OCI-LY3 (cell line): ENCODE data around the gene KANSL1.

Experiments used
- H2AFZ ChIP-seq: fragments of 200-600, 300-600 bp; shearing (Covaris generic); 2 replicates; pipeline ENCODE4 v1.6.0; 2014; ENCODE audit warnings: antibody characterized with exemption, low read depth, low read length
- H3K27ac ChIP-seq: fragments of 200-600, 300-600 bp; sonication (generic); 2 replicates; pipeline ENCODE4 v1.5.1; 2014; ENCODE audit warnings: mild to moderate bottlenecking, low read length, moderate library complexity, mixed read lengths
- H3K27me3 ChIP-seq: fragments of 200-600, 300-600 bp; sonication (generic); 2 replicates; pipeline ENCODE4 v1.6.1; 2014; ENCODE audit warnings: low read depth, low read length, mixed read lengths
- H3K36me3 ChIP-seq: fragments of 200-600, 300-600 bp; sonication (generic); replicated peaks from 2 replicates; pipeline ENCODE3; 2014; ENCODE audit warnings: low read depth, low read length, mixed read lengths
- H3K4me1 ChIP-seq: fragments of 300-600, 200-600 bp; sonication (generic); 2 replicates; pipeline ENCODE4 v1.6.1; 2014; ENCODE audit warnings: low read length, mixed read lengths
- H3K4me2 ChIP-seq: fragments of 200-600, 300-600 bp; sonication (generic); 2 replicates; pipeline ENCODE4 v1.6.1; 2014; ENCODE audit warnings: low read length, mixed read lengths
- H3K4me3 ChIP-seq: fragments of 300-600, 200-600 bp; sonication (generic); 2 replicates; pipeline ENCODE4 v1.5.1; 2014; ENCODE audit warnings: antibody characterized with exemption, mild to moderate bottlenecking, low read length, moderate library complexity
- H3K79me2 ChIP-seq: fragments of 300-600, 200-600 bp; shearing (Covaris generic); 2 replicates; pipeline ENCODE4 v1.6.1; 2014; ENCODE audit warnings: mild to moderate bottlenecking, low read length, mixed read lengths
- H3K9ac ChIP-seq: fragments of 300-600, 200-600 bp; shearing (Covaris generic); 2 replicates; pipeline ENCODE4 v1.6.0; 2014; ENCODE audit warnings: mild to moderate bottlenecking, low read length, moderate library complexity
- H3K9me3 ChIP-seq: fragments of 200-600, 300-600 bp; shearing (Covaris generic); 2 replicates; pipeline ENCODE4 v1.6.1; 2014; ENCODE audit warnings: low read length, mixed read lengths; ENCODE audit not compliant: insufficient read depth
- H4K20me1 ChIP-seq: fragments of 200-600, 300-600 bp; sonication (generic); 2 replicates; pipeline ENCODE4 v1.6.1; 2016; ENCODE audit warnings: low read length, mixed read lengths; ENCODE audit not compliant: insufficient read depth
- EZH2phosphoT487 ChIP-seq: fragments of 200-600 bp; shearing (Covaris generic); IDR thresholded peaks from 2 replicates; pipeline ENCODE4 v1.6.1; 2018; ENCODE audit warnings: antibody characterized with exemption, mixed run types, low read depth
- TF ChIP-seq, protein P1 (sequence below): fragments of 200-600, 300-600 bp; sonication (generic); IDR thresholded peaks from 2 replicates; pipeline ENCODE4 v1.5.1; 2014; ENCODE audit warnings: antibody characterized with exemption, low read length, low read depth

Gene KANSL1

DNA sequence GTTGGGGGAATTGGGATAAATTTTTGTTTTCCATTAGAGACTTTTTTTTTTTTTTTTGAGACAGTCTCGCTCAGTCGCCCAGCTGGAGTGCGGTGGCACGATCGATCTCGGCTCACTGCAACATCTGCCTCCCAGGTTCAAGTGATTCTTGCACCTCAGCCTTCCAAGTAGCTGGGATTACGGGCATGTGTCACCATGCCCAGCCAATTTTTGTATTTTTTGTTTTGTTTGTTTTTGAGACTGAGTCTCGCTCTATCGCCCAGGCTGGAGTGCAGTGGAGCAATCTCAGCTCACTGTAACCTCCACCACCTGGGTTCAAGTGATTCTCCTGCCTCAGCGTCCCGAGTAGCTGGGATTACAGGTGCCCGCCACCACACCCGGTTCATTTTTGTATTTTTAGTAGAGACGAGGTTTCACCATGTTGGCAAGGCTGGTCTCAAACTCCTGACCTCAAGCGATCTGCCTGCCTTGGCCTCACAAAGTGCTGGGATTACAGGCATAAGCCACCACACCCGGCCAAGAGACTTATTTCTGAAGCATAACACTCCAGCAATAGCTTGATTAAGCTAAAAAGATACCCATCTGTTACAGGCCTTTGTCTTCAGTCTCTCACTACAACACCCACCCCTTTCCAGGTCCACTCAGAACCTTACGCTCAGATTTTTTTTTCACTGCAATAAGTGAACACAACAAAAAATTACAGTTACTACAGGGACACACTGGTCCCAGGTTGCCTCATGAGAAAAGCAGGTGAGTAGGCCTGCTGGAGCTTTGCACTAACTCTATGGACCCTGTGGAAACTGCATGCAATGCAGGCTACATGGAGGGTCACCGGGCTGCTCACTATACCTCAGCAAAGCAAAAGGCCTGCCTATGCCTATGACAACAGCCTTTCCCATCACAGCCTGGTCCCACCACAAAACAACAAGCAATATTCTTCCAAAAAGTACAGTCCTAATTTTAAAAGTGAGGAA lies 34.6 kb downstream of the KANSL1 start:
- Histone ChIP-seq H3K36me3 (no peaks in the 10 kb centered on the region), H2AFZ (no peak overlapping the region), H3K4me1 (peaks cover 29% of the 10 kb centered on the region), H4K20me1 (peaks cover 99% of the 10 kb centered on the region), H3K9ac (no peak overlapping the region), H3K27me3 (no peaks in the 10 kb centered on the region), H3K4me3 (no peak overlapping the region), H3K9me3 (no peaks in the 10 kb centered on the region), H3K4me2 (no peak overlapping the region), H3K27ac (no peak overlapping the region), H3K79me2 (peaks cover 99% of the 10 kb centered on the region)
- TF ChIP-seq, protein P1, sequence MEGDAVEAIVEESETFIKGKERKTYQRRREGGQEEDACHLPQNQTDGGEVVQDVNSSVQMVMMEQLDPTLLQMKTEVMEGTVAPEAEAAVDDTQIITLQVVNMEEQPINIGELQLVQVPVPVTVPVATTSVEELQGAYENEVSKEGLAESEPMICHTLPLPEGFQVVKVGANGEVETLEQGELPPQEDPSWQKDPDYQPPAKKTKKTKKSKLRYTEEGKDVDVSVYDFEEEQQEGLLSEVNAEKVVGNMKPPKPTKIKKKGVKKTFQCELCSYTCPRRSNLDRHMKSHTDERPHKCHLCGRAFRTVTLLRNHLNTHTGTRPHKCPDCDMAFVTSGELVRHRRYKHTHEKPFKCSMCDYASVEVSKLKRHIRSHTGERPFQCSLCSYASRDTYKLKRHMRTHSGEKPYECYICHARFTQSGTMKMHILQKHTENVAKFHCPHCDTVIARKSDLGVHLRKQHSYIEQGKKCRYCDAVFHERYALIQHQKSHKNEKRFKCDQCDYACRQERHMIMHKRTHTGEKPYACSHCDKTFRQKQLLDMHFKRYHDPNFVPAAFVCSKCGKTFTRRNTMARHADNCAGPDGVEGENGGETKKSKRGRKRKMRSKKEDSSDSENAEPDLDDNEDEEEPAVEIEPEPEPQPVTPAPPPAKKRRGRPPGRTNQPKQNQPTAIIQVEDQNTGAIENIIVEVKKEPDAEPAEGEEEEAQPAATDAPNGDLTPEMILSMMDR = no peak
- TF ChIP-seq EZH2phosphoT487 = no peak

DNA sequence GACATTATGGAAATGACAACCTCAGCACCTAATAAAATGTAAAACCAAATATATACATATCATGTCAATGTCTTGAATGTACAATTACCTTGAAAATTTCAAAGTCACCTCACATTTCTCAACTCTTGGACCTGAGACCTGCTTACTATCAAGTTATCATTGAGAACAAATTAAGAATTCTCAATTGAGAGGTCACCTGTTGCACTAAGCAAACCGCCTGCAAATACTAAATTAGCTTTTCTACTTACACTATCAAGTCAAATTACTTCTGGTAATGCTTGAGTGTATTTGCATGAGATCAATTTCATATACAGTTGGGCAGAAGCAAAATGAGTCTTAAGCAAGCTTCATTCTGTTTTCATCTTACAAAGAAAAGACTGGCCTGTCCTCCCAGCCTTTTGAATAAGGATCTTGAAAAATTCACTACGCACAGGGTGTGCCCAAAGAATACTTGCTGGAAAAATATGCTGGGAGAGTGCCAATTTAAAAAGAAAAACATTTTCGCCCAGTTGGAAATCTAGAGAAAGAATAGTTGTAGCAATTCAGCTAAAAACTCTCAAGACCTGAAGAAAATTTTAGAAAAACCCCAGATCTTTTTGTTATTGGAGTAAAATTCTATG lies 35.7 kb downstream of the KANSL1 start:
- no peak overlapping the region for H3K4me3 ChIP-seq
- H2AFZ ChIP-seq = no peak overlapping the region
- H3K4me1 ChIP-seq = peaks cover 29% of the 10 kb centered on the region
- no peaks in the 10 kb centered on the region for H3K9me3 ChIP-seq
- no peak for TF ChIP-seq EZH2phosphoT487
- TF ChIP-seq, protein P1 = no peak
- peaks cover 99% of the 10 kb centered on the region for H4K20me1 ChIP-seq
- no peak overlapping the region for H3K27ac ChIP-seq
- H3K27me3 ChIP-seq = no peaks in the 10 kb centered on the region
- peaks cover 99% of the 10 kb centered on the region for H3K79me2 ChIP-seq
- no peaks in the 10 kb centered on the region for H3K36me3 ChIP-seq
- H3K9ac ChIP-seq = no peak overlapping the region
- H3K4me2 ChIP-seq = no peak overlapping the region

DNA sequence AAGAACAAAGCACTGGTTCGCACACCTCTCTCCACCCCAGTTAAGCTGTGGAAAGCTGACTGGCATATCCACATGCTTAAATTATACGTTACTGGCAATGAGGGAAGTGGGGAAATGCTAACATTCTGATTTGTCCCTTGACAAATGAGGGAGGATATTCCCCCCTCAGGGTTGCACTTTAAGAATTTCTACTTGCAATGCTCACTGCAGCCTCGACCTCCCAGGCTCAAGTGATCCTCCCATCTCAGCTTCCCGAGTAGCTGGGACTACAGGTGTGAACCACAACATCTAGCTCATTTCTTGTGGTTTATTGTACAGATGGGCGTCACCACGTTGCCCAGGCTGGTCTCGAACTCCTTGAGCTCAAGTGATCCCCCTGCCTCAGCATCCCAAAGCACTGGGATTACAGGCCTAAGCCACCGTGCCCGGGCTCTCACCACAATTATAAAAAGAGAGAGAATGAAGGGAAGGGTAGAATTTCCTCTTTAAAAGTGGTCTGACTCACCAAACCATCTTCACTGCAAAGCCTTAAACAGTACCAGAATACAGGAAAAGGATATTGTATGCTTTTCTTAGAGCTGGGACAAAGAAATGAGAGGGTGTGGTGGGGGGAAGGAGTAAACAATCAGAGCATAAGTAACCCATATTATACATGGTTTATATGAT lies 38.9 kb downstream of the KANSL1 start:
- Histone ChIP-seq H3K4me1 (peaks cover 29% of the 10 kb centered on the region), H4K20me1 (peaks cover 98% of the 10 kb centered on the region)

More for the DNA sequence above, 38.9 kb downstream of the KANSL1 start:
- Histone ChIP-seq H3K36me3 (no peaks in the 10 kb centered on the region), H3K4me2 (no peak overlapping the region), H3K9me3 (no peaks in the 10 kb centered on the region), H3K27me3 (no peaks in the 10 kb centered on the region), H2AFZ (no peak overlapping the region), H3K27ac (no peak overlapping the region), H3K4me3 (no peak overlapping the region), H3K79me2 (peaks cover 98% of the 10 kb centered on the region), H3K9ac (no peak overlapping the region)
- no peak for TF ChIP-seq EZH2phosphoT487
- TF ChIP-seq, protein P1 = no peak
